HFF-Myc (cell line): ENCODE data around the gene P2RY8.
"Not testable (repeated sequence)": the region's sequence is repeated elsewhere in the genome, so short reads cannot be mapped to it uniquely, and the experiment has no call there.

ENCODE experiments used
- DNase-seq: peaks from one replicate; pipeline ENCODE4 v3.0.0-alpha.2; 2011; ENCODE audit warnings: low read depth; ENCODE audit errors: extremely low read depth
- H3K4me3 ChIP-seq: replicated peaks from 2 replicates; pipeline ENCODE4 v1.5.1; 2011; ENCODE audit warnings: low read depth, mild to moderate bottlenecking, control low read depth, low read length
- TF ChIP-seq, protein P1 (sequence below): IDR thresholded peaks from 2 replicates; pipeline ENCODE4 v1.5.1; 2012; ENCODE audit warnings: mild to moderate bottlenecking, low read depth, low read length, control low read depth; ENCODE audit errors: missing control alignments

Gene P2RY8

DNA sequence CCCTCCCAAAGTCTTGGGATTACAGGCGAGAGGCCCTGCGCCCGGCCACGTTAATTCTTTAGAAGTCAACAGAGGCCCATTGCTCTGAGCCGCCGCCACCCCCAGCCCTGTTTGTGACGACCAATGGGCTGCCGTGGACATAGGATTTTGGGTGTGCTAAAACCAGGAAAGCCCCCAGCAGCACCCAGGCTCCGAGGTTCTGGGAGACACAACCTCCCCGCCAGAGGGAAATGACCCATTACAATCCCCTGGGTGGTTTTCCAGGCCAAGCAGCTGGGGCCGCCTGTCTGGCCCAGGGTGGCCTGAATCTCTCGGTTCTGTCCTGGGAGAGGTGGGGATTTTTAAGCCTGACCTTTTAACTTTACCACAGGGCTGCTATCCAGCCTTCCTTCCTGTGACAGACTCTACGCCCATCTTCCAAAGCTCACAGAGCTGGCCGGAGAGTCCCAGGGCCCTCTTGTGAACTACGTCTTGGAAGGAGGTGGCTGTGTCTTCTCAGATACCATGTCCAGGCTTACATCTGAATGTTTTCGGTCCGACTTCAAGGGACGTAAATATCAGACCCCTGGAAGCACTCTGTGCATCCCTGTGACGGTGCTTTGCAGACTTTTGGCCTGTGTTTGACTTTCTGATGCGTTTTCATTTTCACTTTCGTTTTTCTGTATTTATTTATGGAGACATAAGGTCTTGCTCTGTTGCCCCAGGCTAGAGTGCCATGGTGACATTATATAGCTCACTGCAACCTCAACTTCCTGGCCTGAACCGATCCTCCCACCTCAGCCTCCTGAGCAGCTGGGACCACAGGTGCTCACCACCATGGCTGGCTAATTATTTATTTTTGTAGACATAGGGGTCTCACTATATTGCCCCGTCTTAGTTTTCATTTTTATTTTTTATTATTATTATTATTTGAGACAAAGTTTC is 36.0 kb downstream of the P2RY8 start:
- DNase-seq = no peak
- H3K4me3 ChIP-seq = no peak overlapping the region

GRCh38 chrX:1496076-1496475 is 40.9 kb downstream of the P2RY8 start:
- H3K4me3 ChIP-seq = no peak overlapping the region
- DNase-seq = no peak
- TF ChIP-seq, protein P1, sequence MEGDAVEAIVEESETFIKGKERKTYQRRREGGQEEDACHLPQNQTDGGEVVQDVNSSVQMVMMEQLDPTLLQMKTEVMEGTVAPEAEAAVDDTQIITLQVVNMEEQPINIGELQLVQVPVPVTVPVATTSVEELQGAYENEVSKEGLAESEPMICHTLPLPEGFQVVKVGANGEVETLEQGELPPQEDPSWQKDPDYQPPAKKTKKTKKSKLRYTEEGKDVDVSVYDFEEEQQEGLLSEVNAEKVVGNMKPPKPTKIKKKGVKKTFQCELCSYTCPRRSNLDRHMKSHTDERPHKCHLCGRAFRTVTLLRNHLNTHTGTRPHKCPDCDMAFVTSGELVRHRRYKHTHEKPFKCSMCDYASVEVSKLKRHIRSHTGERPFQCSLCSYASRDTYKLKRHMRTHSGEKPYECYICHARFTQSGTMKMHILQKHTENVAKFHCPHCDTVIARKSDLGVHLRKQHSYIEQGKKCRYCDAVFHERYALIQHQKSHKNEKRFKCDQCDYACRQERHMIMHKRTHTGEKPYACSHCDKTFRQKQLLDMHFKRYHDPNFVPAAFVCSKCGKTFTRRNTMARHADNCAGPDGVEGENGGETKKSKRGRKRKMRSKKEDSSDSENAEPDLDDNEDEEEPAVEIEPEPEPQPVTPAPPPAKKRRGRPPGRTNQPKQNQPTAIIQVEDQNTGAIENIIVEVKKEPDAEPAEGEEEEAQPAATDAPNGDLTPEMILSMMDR = no peak

More for the DNA sequence above, 36.0 kb downstream of the P2RY8 start:
- TF ChIP-seq, protein P1 = no peak

- TF ChIP-seq, protein P1 = no peak
- no peak overlapping the region for H3K4me3 ChIP-seq
- no peak for DNase-seq
Measured at GRCh38 chrX:1493877-1494510, 43.0 kb downstream of the P2RY8 start.

GRCh38 chrX:1493412-1493811 is 43.6 kb downstream of the P2RY8 start:
- DNase-seq = no peak
- TF ChIP-seq, protein P1 = no peak
- H3K4me3 ChIP-seq = no peak overlapping the region

- no peak overlapping the region for H3K4me3 ChIP-seq
- no peak for DNase-seq
- TF ChIP-seq, protein P1 = no peak
Measured at GRCh38 chrX:1492421-1493012, 44.5 kb downstream of the P2RY8 start.

GRCh38 chrX:1491851-1492349 is 45.1 kb downstream of the P2RY8 start:
- no peak for DNase-seq
- H3K4me3 ChIP-seq = no peak overlapping the region
- TF ChIP-seq, protein P1 = no peak

DNA sequence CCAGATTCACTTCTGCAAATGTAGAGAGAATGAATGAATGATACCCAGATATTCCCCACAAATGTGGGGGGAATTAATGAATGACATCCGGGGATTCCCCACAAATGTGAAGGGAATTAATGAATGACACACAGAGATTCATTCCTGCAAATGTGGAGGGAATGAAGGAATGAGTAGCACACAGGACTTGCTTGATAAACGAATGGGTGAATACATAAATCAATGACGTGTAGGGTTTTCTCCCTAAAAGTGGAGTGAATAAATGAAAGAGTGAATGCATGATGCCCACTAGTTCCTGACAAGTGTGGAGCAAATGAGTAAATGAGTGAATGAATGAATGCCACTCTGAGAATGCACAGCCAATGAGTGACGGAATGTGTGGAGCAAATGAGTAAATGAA is 45.7 kb downstream of the P2RY8 start:
- H3K4me3 ChIP-seq, DNase-seq: not testable (repeated sequence)

DNA sequence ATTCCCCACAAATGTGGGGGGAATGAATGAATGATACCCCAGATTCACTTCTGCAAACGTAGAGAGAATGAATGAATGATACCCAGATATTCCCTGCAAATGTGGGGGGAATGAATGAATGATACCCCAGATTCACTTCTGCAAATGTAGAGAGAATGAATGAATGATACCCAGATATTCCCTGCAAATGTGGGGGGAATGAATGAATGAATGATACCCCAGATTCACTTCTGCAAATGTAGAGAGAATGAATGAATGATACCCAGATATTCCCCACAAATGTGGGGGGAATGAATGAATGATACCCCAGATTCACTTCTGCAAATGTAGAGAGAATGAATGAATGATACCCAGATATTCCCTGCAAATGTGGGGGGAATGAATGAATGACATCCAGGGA is 46.3 kb downstream of the P2RY8 start:
- DNase-seq, H3K4me3 ChIP-seq: not testable (repeated sequence)

GRCh38 chrX:1489354-1489753 is 47.6 kb downstream of the P2RY8 start:
- not testable (repeated sequence) for H3K4me3 ChIP-seq, DNase-seq
